ENCODE measurements around the gene FCER1A. TPM values are rescaled to one million over a fixed set of nuclear protein-coding genes. Genes with fewer than 3 reads are reported as not detected.

Gene FCER1A
- not detected in 2 replicates for total RNA-seq

GRCh38 chr1:159302095-159302494 is at the start of gene FCER1A:
FCER1A (plus strand) TSS chr1:159302336; CDS start chr1:159302365, 29 bp downstream.

Other genes starting within 250 kb of the FCER1A start
- not detected in 2 replicates for gene AIM2, start 225.6 kb upstream of the FCER1A start, total RNA-seq
- 1.3 and 1.7 TPM in 2 replicates for gene CADM3, start 130.7 kb upstream of the FCER1A start, total RNA-seq
- gene ACKR1, start 97.5 kb upstream of the FCER1A start, total RNA-seq: 0.10 TPM in 1 of 2 replicates, not detected in the other
- gene OR10J4, start 129.9 kb downstream of the FCER1A start, total RNA-seq: not detected in 2 replicates
- gene OR10J1, start 137.4 kb downstream of the FCER1A start, total RNA-seq: not detected in 2 replicates
- gene OR10J5, start 233.7 kb downstream of the FCER1A start, total RNA-seq: not detected in 2 replicates

All from vein endothelial cell (primary cell).